Measurements from ENCODE around the gene RPL9.
A peak's percentile ranks its signal among the peaks of the same experiment; 100 is the strongest.
"Not testable (repeated sequence)": the region's sequence is repeated elsewhere in the genome, so short reads cannot be mapped to it uniquely, and the experiment has no call there.

Gene RPL9

DNA sequence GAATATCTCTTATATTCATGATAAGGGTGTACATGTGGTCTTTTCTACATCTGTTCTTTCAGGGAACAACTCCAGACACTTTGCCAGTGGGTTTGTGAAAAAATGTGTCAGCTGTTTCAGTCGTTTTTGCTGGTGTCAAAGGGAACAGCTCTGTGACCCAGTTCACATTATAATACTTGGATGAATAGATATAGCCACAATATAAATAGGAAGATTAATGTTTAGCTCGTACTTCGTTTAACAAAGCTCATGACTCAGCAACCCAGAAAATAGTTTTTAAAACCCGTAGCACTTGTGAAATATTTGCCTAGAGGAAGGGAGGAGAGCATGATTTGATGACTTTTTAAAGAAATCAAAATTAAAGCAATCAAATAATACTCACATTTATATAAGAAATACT is 8.0 kb upstream of the RPL9 start:
- DNase-seq (ENCODE audit: low spot score) = no peak

DNA sequence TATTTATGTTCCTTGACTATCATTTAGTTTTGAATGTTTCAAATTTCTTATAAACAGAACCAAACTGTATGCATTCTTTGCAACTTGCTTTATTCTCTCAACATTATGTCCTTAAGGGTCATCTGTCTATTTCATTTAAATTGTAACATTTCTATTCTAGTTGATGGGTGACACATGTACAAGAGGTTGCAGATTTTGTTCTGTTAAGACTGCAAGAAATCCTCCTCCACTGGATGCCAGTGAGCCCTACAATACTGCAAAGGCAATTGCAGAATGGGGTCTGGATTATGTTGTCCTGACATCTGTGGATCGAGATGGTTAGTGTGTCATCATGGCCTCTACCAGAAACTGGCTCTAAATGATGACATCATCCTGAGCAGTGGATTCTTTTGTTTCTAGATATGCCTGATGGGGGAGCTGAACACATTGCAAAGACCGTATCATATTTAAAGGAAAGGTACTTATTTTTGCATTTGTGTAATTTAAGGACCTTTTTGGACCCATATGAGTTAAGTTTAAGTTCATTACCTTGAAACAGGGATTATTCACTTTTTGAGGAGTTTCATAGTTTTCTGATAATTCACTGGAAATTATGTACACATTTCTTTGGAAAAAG is 6.3 kb upstream of the RPL9 start:
- peak; percentile 73 for DNase-seq (ENCODE audit: low spot score)

GRCh38 chr4:39458161-39458504 is 589 bp downstream of the RPL9 start:
- DNase-seq (ENCODE audit: low spot score) = not testable (repeated sequence)

DNA sequence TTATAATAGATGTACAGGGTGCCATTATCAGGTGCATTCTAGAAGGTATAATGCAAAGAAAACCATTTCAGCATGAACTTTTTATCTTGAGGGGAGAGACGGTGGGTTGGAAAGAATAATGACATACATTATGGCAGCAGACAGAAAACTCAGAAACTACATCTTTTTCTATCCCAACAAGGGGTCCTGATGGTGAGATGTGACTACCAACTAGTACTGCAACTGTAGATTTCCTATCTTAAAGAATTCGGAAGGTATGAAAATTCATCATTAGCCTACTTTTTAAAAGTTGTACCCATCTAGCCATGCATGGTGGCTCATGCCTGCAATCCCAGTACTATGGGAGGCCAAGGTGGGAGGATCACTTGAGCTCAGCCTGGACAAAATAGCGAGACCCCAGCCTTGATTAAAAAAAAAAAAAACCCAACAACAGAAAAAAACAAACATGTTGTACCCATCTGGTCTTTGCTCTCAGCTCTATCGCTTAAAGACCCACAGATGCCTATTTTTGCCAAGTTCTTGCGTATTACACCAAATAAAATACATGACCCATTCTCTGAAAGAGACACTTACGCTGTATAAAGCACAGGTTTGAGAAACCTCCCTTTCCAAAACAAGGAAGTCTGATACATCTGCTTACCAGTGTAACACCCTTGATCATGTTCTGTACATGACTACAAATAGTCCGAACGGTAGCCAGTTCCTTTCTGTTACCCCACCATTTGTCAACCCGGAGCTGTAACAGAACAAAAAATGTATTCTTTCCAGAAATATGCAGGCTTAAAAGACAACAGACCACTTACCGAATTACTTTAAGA is 1.6 kb downstream of the RPL9 start:
- DNase-seq (ENCODE audit: low spot score) = no peak

DNA sequence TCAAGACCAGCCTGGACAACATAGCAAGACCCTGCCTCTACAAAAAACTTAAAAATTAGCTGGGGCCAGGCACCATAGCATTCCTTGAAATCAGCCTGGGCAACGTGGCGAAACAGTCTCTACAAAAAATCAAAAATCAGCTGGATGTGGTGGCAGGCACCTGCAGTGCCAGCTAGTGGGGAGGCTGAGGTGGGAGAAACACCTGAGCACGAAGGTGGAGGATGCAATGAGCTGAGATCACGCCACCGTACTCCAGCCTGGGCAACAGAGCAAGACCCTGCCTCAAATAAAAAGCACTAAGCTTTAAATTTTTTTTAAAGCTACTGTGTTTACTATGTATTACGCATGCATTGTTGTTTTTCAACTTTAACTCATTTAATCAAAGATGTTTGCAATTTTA is 3.2 kb downstream of the RPL9 start:
- no peak for DNase-seq (ENCODE audit: low spot score)

- no peak for DNase-seq (ENCODE audit: low spot score)
Measured at GRCh38 chr4:39453738-39454137, 5.0 kb downstream of the RPL9 start.

- DNase-seq (ENCODE audit: low spot score) = no peak
Measured at GRCh38 chr4:39452860-39453587, 5.7 kb downstream of the RPL9 start.

GRCh38 chr4:39452153-39452859 is 6.4 kb downstream of the RPL9 start:
- DNase-seq (ENCODE audit: low spot score) = no peak

GRCh38 chr4:39451423-39452023 is 7.2 kb downstream of the RPL9 start:
- DNase-seq (ENCODE audit: low spot score) = no peak

DNA sequence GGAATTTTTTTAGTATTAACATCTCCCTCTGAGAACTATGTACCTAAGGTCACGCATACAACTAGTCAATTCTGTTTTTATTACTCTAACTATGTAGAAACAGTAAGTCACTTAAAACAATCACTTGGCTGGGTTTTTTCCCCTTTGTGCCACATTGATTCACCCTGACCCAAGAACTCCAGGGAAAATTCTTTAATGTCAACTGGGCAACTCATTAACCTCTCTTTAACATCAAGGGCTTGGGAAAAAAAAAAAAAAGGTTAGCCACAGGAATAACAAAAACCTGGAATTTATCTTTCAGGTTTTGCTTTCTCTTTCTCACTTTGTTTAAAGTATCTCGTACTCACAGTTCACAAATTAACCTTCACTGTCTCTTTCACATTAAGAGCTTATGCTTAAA is 8.1 kb downstream of the RPL9 start:
- no peak for DNase-seq (ENCODE audit: low spot score)

DNA sequence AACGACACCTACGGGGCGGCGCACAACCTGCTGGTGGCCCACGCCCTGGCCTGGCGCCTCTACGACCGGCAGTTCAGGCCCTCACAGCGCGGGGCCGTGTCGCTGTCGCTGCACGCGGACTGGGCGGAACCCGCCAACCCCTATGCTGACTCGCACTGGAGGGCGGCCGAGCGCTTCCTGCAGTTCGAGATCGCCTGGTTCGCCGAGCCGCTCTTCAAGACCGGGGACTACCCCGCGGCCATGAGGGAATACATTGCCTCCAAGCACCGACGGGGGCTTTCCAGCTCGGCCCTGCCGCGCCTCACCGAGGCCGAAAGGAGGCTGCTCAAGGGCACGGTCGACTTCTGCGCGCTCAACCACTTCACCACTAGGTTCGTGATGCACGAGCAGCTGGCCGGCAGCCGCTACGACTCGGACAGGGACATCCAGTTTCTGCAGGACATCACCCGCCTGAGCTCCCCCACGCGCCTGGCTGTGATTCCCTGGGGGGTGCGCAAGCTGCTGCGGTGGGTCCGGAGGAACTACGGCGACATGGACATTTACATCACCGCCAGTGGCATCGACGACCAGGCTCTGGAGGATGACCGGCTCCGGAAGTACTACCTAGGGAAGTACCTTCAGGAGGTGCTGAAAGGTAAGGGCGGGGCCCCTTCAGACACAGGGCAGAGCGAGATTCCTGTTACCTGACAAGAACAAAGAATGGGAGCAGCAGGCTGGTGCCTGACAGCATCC is 11.7 kb downstream of the RPL9 start:
- peak; percentile 48 for DNase-seq (ENCODE audit: low spot score)

GRCh38 chr4:39446483-39446841 is 12.3 kb downstream of the RPL9 start:
- DNase-seq (ENCODE audit: low spot score) = no peak

DNA sequence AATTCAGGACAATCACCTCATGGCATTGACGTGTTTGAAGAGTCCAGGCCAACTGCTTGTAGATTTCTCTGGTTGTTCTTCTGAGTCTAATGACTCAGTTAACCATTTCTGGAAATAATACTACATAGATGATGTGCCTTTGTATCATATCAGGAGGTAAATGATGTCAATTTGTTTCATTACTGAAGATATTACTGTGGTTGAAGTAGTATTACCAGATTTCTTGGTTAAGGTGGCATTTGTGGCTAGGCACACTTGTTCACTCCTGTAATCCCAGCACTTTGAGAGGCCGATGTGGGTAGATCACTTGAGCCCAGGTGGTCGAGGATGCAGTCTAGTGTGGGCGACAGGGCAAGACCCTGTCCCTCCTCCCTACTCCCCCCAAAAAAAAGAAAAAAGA is 15.7 kb downstream of the RPL9 start:
- no peak for DNase-seq (ENCODE audit: low spot score)

DNA sequence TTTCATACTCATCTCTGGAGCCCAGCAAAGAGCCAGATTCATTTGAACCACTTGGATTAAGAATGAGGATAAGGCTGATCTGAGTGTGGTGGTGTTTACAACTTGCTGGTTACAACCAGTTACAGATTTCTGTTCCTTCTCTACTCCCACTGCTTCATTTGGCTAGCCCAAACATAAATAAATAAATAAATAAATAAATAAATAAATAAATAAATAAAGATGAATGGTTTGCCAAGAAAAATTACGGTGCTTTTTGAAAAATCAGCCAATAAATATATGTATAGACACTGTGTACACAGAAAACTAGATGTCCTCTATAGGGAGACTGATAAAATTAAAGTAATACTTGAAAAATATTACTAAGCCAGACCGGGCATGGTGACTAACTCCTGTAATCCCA is 17.1 kb downstream of the RPL9 start:
- DNase-seq (ENCODE audit: low spot score) = no peak

GRCh38 chr4:39435659-39436563 is 22.8 kb downstream of the RPL9 start:
- DNase-seq (ENCODE audit: low spot score) = no peak

- no peak for DNase-seq (ENCODE audit: low spot score)
Measured at GRCh38 chr4:39433878-39434492, 24.7 kb downstream of the RPL9 start.

GRCh38 chr4:39429476-39430334 is 29.0 kb downstream of the RPL9 start:
- DNase-seq (ENCODE audit: low spot score) = no peak

GRCh38 chr4:39427520-39428114 is 31.1 kb downstream of the RPL9 start:
- no peak for DNase-seq (ENCODE audit: low spot score)

DNA sequence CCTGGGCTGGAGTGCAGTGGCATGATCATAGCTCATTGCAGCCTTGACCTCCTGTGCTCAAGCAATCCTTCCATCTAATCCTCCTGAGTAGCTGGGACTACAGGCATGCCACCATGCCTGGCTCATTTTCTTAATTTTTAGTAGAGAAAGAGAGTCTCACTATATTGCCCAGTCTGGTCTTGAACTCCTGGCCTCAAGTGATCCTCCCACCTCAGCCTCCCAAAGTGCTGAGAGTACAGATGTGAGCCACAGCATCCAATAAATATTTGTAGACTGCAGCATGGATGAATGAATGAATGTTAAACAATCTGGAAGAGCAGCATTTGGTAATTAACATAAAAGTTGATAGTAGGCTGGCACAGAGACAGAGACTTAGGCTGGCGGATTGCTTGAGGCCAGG is 32.0 kb downstream of the RPL9 start:
- DNase-seq (ENCODE audit: low spot score) = no peak

All from AG08396 (cell line).